Suprapubic skin (tissue), 4 donors: ENCODE data around the gene WWOX.

Experiments used
- CTCF ChIP-seq, 2 donors: fragments of 200-600 bp in 1 of 2; fragments of 450-650 bp in 1 of 2; sonication (generic) in 1 of 2; IDR thresholded peaks; one replicate each; pipeline ENCODE4 v1.5.1; 2016 to 2019; ENCODE audit warnings: antibody characterized with exemption in 2 of 2, mild to moderate bottlenecking in 1 of 2, moderate library complexity in 1 of 2
- EP300 ChIP-seq: sonication (generic); formaldehyde crosslinking; IDR thresholded peaks from one replicate; pipeline ENCODE4 v1.6.1; 2017; ENCODE audit warnings: antibody characterized with exemption
- POLR2A ChIP-seq, 2 donors: fragments of 450-650 bp; IDR thresholded peaks; one replicate each; pipeline ENCODE4 v1.6.1; 2017; ENCODE audit warnings: antibody characterized with exemption in 2 of 2, mild to moderate bottlenecking in 2 of 2, moderate library complexity in 2 of 2
- POLR2AphosphoS5 ChIP-seq, 3 donors: sonication (generic); formaldehyde crosslinking; IDR thresholded peaks; one replicate each; pipeline ENCODE4 v1.6.1; 2017; ENCODE audit warnings: antibody characterized with exemption in 3 of 3

GRCh38 chr16:78072275-78072674 lies 27.2 kb upstream of the WWOX start:
- no peak for TF ChIP-seq CTCF (IDR thresholded peaks at IDR 0.05)
- no peak for TF ChIP-seq POLR2A (IDR thresholded peaks at IDR 0.05)
- no peak for TF ChIP-seq POLR2AphosphoS5 (IDR thresholded peaks at IDR 0.05)
- no peak for TF ChIP-seq EP300
